GM12801 (cell line): ENCODE results near the gene MYO10.

Experiments used
- TF ChIP-seq, protein P1 (sequence below): IDR thresholded peaks from one replicate; pipeline ENCODE4 v1.5.1; 2011; ENCODE audit warnings: control low read depth; ENCODE audit not compliant: insufficient read length; ENCODE audit errors: extremely low read depth

Gene MYO10

DNA sequence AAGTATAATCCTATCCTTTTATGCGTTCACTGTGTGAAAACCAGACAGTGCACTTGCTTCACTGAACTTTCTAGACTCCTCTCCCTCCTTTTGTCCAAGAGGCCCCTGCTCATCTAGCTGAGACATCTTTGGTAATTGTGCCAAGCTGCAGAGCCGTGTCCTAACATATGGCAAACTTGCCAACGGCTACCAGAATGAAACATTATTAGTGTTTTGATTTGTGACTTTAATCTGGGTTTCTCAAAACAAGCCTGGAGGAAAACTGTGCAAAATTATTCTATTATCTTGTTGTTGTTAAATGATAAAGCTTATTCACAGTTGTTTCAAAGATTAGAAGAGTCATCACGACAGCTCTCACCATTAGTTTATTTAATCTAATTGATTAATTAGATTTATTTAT is 240.3 kb downstream of the MYO10 start:
- TF ChIP-seq, protein P1, sequence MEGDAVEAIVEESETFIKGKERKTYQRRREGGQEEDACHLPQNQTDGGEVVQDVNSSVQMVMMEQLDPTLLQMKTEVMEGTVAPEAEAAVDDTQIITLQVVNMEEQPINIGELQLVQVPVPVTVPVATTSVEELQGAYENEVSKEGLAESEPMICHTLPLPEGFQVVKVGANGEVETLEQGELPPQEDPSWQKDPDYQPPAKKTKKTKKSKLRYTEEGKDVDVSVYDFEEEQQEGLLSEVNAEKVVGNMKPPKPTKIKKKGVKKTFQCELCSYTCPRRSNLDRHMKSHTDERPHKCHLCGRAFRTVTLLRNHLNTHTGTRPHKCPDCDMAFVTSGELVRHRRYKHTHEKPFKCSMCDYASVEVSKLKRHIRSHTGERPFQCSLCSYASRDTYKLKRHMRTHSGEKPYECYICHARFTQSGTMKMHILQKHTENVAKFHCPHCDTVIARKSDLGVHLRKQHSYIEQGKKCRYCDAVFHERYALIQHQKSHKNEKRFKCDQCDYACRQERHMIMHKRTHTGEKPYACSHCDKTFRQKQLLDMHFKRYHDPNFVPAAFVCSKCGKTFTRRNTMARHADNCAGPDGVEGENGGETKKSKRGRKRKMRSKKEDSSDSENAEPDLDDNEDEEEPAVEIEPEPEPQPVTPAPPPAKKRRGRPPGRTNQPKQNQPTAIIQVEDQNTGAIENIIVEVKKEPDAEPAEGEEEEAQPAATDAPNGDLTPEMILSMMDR = no peak

DNA sequence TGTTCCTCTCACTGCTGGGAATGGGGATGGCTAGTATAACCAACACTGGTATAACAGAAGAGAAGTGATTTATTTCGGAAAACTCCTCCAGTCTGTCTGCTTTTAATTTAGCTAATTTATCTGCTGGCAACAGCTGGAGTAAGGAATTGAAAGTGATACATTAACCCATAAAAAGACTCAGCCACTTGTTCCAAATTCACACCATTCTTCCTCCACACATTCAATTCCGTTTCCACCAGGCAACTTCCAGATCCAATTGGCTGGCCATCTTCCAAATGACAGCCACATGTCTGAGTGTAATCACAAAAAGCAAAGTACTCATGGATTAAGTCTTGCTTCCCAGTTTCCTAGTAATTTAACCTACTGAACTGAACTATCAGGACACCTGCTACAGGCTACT is 242.2 kb downstream of the MYO10 start:
- TF ChIP-seq, protein P1 = no peak

DNA sequence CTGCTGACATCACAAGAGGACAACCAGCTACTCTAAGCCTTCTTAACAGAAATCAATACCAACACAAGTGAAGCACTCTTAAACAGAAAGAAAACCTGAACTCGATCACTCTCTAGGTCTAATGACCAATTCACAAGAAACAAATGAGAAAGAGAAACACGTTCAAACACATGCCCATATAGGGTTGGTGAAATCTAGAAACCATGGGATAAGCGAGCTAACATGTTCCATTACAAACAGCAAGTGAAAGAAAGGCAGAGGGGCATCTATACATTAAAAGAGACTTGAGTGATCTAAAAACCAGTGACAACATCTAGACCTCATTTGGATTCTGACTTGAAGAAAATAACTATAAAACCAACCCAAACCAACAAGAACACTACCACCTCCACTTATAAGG is 244.4 kb downstream of the MYO10 start:
- TF ChIP-seq, protein P1 = no peak

DNA sequence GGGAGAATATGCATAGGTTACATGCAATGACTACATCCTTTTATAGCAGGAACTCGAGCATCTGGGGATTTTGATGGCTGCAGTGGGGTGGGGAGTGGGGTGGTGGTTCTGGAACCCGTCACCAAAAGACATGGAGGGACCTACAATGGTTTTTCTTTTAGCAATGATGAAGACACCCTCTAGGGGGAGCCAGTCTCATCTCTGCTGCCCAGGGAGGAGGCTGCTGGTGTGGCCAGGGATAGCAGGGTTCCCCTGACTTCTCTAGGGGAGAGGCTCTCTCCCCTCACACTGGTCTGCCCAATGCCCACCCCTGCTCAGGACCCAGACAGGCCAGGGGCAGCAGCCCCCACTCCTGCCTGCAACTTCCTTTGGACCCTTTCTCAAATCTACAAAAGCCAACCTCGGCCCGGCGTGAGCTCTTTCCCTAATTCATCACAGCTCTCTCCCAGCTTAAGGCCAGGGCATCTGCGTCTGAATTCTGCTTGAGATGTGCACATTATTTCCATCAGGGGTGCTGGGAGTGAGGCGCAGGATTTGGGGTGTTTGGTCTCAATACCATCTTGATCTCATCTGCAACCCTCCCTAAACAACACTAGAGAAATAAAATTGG is 245.7 kb downstream of the MYO10 start:
- TF ChIP-seq, protein P1 = no peak

DNA sequence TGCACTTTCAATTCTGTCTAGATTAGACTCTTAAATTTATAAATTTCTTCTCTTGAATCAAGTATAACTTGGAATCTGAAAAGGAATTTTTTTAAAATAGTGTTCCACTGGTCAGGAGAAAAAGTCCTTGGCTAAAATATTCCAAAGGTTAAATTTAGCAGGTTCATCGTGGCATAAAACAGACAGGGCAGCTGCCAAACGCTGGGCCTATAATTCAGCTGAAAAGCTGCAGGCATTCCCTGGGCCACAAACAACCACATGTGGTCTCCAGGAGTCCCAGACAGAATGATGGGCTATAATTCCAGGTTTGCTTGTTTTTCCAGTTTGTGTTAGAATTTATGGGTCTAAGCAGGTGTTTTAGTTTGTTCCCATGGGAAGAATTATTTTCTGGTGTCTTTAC is 248.2 kb downstream of the MYO10 start:
- TF ChIP-seq, protein P1 = no peak

DNA sequence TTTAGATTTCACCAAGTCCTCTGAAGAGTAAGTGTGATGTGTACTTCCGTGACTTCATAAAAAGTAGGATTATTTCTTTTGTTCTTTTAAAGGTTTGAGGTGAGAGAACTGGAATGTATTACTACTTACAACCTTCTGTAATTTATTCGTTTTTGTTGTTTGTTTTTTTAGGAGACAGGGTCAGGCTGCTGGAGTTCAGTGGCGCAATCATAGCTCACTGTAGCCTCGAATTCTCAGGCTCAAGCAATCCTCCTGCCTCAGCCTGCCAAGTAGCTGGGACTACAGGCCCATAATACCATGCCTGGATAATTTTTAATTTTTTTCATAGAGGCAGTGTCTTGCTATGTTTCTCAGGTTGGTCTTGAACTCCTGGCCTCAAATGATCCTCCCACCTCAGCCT is 251.0 kb downstream of the MYO10 start:
- TF ChIP-seq, protein P1 = no peak

DNA sequence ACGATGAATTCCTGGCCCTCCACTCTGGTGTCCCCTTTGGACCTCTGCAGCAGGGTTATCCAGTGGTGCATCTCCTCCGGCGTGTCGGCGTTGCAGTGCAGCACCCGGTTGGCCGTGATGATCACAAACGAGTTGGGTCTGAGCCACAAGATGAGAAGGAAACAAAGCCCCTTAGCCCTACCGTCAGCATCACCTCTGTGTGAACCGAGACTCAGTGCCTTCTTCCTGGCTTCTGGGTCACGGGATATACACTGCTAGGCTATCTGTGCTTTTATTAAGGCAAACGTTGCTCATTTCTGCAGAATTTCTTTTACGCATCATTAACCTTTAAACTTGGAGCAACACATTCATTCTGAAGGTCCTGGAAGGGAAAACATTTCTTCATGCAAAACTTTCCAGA is 254.2 kb downstream of the MYO10 start:
- TF ChIP-seq, protein P1 = no peak

DNA sequence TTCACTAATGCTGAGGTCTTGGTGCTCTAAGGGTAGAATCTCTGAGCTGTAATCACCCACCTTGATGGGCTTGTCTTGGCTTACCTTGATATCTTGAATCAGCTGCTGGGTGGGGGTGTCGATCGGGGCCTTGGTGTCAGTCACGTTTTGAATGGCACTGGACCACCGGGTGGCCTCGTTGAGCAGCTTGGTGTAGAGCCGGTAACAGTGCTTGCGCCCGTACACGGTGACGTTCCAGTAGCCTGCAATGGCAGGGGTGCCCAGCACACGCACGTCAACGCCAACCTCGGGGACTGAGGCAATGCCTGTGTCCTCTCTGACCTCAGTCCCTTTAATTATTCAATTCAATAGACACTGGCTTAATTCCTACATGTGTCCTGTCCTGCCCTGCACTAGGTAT is 256.2 kb downstream of the MYO10 start:
- TF ChIP-seq, protein P1 = no peak
